Endodermal cell (in vitro differentiated cells): Measurements from ENCODE around the gene BAMBI. TPM values are rescaled to one million over a fixed set of nuclear protein-coding genes. Genes with fewer than 3 reads are reported as not detected.

Experiments used
- DNase-seq: peaks from one replicate; pipeline ENCODE4 v3.0.0-alpha.2; 2017
- H3K27ac ChIP-seq: 2 replicates; pipeline ENCODE4 v1.5.1; 2013; ENCODE audit warnings: mild to moderate bottlenecking, low read depth, low read length, moderate library complexity
- H3K27me3 ChIP-seq: 2 replicates; pipeline ENCODE4 v1.6.1; 2013; ENCODE audit warnings: mild to moderate bottlenecking, low read length, moderate library complexity; ENCODE audit not compliant: insufficient read depth, control insufficient read depth, poor library complexity, severe bottlenecking
- H3K36me3 ChIP-seq: 2 replicates; pipeline ENCODE4 v1.7.0; 2013; ENCODE audit warnings: mild to moderate bottlenecking, low read length, moderate library complexity; ENCODE audit not compliant: control insufficient read depth, insufficient read depth
- H3K4me1 ChIP-seq: one replicate; pipeline ENCODE4 v1.7.0; 2013; ENCODE audit warnings: low read length; ENCODE audit not compliant: control insufficient read depth, insufficient read depth
- H3K4me3 ChIP-seq: 2 replicates; pipeline ENCODE4 v1.5.1; 2013; ENCODE audit warnings: mild to moderate bottlenecking, low read length, moderate library complexity
- H3K9ac ChIP-seq: 2 replicates; pipeline ENCODE4 v1.6.1; 2013; ENCODE audit warnings: mild to moderate bottlenecking, low read length, moderate library complexity; ENCODE audit not compliant: poor library complexity, severe bottlenecking; ENCODE audit errors: extremely low read depth
- H3K9me3 ChIP-seq: 2 replicates; pipeline ENCODE4 v1.6.1; 2013; ENCODE audit warnings: mild to moderate bottlenecking, low read length, moderate library complexity; ENCODE audit not compliant: control insufficient read depth
- H3K27ac Mint-ChIP-seq: 2 replicates; pipeline ENCODE4 v1.8.0; 2020; ENCODE audit warnings: mixed read lengths
- H3K27me3 Mint-ChIP-seq: 2 replicates; pipeline ENCODE4 v1.8.0; 2021; ENCODE audit warnings: mild to moderate bottlenecking, mixed read lengths; ENCODE audit not compliant: insufficient read depth
- H3K36me3 Mint-ChIP-seq: 2 replicates; pipeline ENCODE4 v1.8.0; 2020; ENCODE audit warnings: low read depth, mixed read lengths
- H3K4me1 Mint-ChIP-seq: 2 replicates; pipeline ENCODE4 v1.8.0; 2020; ENCODE audit warnings: mixed read lengths
- H3K4me3 Mint-ChIP-seq: 2 replicates; pipeline ENCODE4 v1.8.0; 2020; ENCODE audit warnings: mild to moderate bottlenecking, moderate library complexity, mixed read lengths
- H3K9me3 Mint-ChIP-seq: 2 replicates; pipeline ENCODE4 v1.8.0; 2020; ENCODE audit warnings: mild to moderate bottlenecking, mixed read lengths
- CTCF ChIP-seq: fragments of 200-600 bp; sonication (generic); conservative IDR thresholded peaks from 2 replicates; pipeline ENCODE4 v1.5.0; 2021; ENCODE audit warnings: antibody characterized with exemption, mild to moderate bottlenecking
- WGBS, 2 experiments: methylation state at CpG; one replicate each; pipeline versions ENCODE4 v1.1.5 to v1.1.7; 2013; ENCODE audit warnings: missing lambda C conversion rate in 2 of 2, mixed read lengths in 1 of 2; ENCODE audit not compliant: insufficient coverage in 1 of 2, insufficient read length in 1 of 2; 5-methylcytosine and 5-hydroxymethylcytosine counted together
- total RNA-seq, 2 donors: library from RNA; stranded (reverse); fragmentation: NEBNext Ultra II Directional in 1 of 2; extraction: Animal tissue kit (Norgen Biotek cat#: 25700) in 1 of 2; gene quantifications; 2 replicates in 1 of 2; 3 replicates in 1 of 2; pipeline ENCODE4 v1.2.1, GENCODE V29; 2021

The BAMBI gene
- total RNA-seq, 2 donors from 2014 or later = 41.4 to 49.2 TPM

DNA sequence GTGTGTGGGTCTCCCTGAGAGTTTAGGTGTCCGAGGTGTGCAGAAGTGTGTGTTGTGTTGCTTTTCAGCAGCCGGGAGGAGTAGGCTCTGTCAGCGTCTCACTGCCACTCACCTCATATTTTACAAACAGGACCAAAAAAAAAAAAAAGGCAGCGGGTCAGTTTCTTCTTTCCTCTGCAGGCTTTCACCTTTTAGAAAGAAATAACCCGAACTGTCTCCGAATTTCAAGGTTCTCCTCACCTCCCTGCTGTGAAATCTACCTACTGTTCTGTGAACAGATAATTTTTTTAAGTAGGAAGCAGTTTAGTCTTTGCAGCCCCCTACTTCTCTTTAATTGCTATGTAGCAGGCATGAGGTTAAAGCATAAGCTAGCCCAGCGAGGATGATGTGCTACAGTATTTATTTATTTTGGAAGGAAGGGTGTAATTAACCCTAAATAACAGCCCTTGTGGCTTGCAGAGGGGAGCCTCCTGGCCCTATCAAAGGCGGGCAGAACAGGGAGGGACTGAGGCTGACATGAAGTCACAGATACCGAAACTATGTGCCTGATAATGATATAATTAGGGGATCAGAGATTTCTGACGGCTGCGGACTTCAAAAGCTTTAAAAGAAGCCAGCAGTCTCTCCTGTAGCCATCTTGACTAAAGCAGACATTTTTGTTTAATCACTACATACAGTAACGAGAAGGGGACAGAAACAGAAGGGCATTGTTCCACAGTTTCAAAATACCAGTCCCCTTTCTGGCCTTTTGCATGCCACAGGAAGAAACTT is 1.6 kb downstream of the BAMBI start:
- Mint-ChIP-seq H3K36me3 (peaks cover 38% of the 10 kb centered on the region), H3K4me3 (peak overlapping the region; percentile 90), H3K9me3 (no peaks in the 10 kb centered on the region), H3K4me1 (peaks cover 46% of the 10 kb centered on the region), H3K27ac (peak overlapping the region; percentile 83), H3K27me3 (peaks cover 14% of the 10 kb centered on the region)
- Histone ChIP-seq H3K4me1 (peaks cover 8% of the 10 kb centered on the region), H3K9ac (peak overlapping the region; percentile 71), H3K4me3 (peak overlapping the region; percentile 96), H3K9me3 (no peaks in the 10 kb centered on the region), H3K36me3 (peaks cover 26% of the 10 kb centered on the region), H3K27me3 (peaks cover 17% of the 10 kb centered on the region), H3K27ac (no peak overlapping the region)
- no peak for DNase-seq
- 0 to 2% methylated on average over 9 to 11 of the region's 12 CpGs for WGBS, 2 experiments
- no peak for TF ChIP-seq CTCF

GRCh38 chr10:28679581-28680357 is 2.4 kb downstream of the BAMBI start:
- peak overlapping the region; percentile 90 for H3K4me3 Mint-ChIP-seq
- Histone ChIP-seq H3K4me3 (peak overlapping the region; percentile 96), H3K9ac (peak overlapping the region; percentile 71), H3K27me3 (peaks cover 8% of the 10 kb centered on the region), H3K4me1 (peaks cover 8% of the 10 kb centered on the region), H3K9me3 (no peaks in the 10 kb centered on the region), H3K36me3 (peaks cover 26% of the 10 kb centered on the region), H3K27ac (no peak overlapping the region)
- 21 to 23% methylated on average over 11 to 15 of the region's 15 CpGs for WGBS, 2 experiments
- H3K36me3 Mint-ChIP-seq = peaks cover 46% of the 10 kb centered on the region
- peaks cover 7% of the 10 kb centered on the region for H3K27me3 Mint-ChIP-seq
- no peaks in the 10 kb centered on the region for H3K9me3 Mint-ChIP-seq
- H3K27ac Mint-ChIP-seq = no peak overlapping the region
- no peak for DNase-seq
- H3K4me1 Mint-ChIP-seq = peaks cover 46% of the 10 kb centered on the region
- TF ChIP-seq CTCF = peak; percentile 74

DNA sequence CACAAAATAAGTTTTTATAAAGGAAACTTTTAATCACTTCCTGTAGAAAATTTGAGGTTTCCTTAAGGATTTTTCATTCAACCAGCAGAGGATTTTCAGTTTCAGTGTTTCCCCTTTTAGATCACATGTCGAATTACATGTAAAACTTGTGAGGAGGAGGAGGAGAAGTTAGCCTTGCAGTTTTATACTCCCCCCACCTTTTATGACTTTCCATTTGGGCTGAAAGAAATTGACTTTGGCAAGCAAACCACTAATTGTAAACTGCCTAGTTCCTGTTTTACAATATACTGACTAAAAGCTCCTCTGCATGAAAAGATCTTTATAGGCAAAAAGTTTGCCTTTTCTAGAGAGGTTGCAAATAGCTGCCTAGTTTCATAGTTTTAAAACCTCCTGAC is 3.0 kb downstream of the BAMBI start:
- Histone ChIP-seq H3K27ac (no peak overlapping the region), H3K36me3 (peaks cover 26% of the 10 kb centered on the region)
- peaks cover 2% of the 10 kb centered on the region for H3K27me3 Mint-ChIP-seq

More for the DNA sequence above, 3.0 kb downstream of the BAMBI start:
- H3K4me3 ChIP-seq = peak overlapping the region; percentile 96
- TF ChIP-seq CTCF = peak; percentile 33
- no peak for DNase-seq
- Mint-ChIP-seq H3K36me3 (peaks cover 47% of the 10 kb centered on the region), H3K27ac (no peak overlapping the region), H3K9me3 (no peaks in the 10 kb centered on the region), H3K4me3 (peak overlapping the region; percentile 90), H3K4me1 (peaks cover 46% of the 10 kb centered on the region)
- peak overlapping the region; percentile 26 for H3K9ac ChIP-seq
- peaks cover 2% of the 10 kb centered on the region for H3K27me3 ChIP-seq
- no CpG with 5 or more reads among the region's 1 CpG for WGBS, 2 experiments
- H3K4me1 ChIP-seq = peaks cover 14% of the 10 kb centered on the region
- H3K9me3 ChIP-seq = no peaks in the 10 kb centered on the region
